K562 (cell line): Measurements from ENCODE around the gene STC2. TPM values are rescaled to one million over a fixed set of nuclear protein-coding genes. Genes with fewer than 3 reads are reported as not detected.
A peak's percentile ranks its signal among the peaks of the same experiment; 100 is the strongest.

Experiments
- CBX1 ChIP-seq: sonication (generic); IDR thresholded peaks from 2 replicates; pipeline ENCODE4 v1.6.1; 2016; ENCODE audit warnings: antibody characterized with exemption, low read depth, mild to moderate bottlenecking
- DEAF1 ChIP-seq: fragments of 450-650 bp; formaldehyde crosslinking; IDR thresholded peaks from 2 replicates; pipeline ENCODE4 v1.4.0; 2020; ENCODE audit warnings: mild to moderate bottlenecking, moderate library complexity
- EGR1 ChIP-seq: fragments of 450-650 bp; conservative IDR thresholded peaks from 2 replicates; pipeline ENCODE4 v1.6.1; 2017; ENCODE audit warnings: mild to moderate bottlenecking
- ETS2 ChIP-seq: IDR thresholded peaks from 2 replicates; pipeline ENCODE4 v1.6.1; 2016; ENCODE audit warnings: borderline replicate concordance, missing genetic modification characterization, mild to moderate bottlenecking, moderate library complexity, missing compliant biosample characterization; ENCODE audit not compliant: poor library complexity, severe bottlenecking
- ETV1 ChIP-seq: fragments of 450-650 bp; conservative IDR thresholded peaks from 2 replicates; pipeline ENCODE4 v1.6.1; 2016; ENCODE audit warnings: missing genetic modification characterization, control low read depth, low read depth, missing compliant biosample characterization
- HDAC1 ChIP-seq, 2 experiments: fragments of 450-650 bp; IDR thresholded peaks; 2 replicates each; pipeline ENCODE4 v1.6.1; 2016 to 2017; ENCODE audit warnings: inconsistent platforms in 1 of 2, mild to moderate bottlenecking in 1 of 2, moderate library complexity in 1 of 2
- KLF13 ChIP-seq: fragments of 450-650 bp; IDR thresholded peaks from 2 replicates; pipeline ENCODE4 v1.6.1; 2016; ENCODE audit warnings: missing genetic modification characterization, low read depth, mild to moderate bottlenecking, missing compliant biosample characterization, moderate library complexity, borderline replicate concordance
- MTA3 ChIP-seq: fragments of 450-650 bp; formaldehyde crosslinking; IDR thresholded peaks from 2 replicates; pipeline ENCODE4 v1.6.1; 2017; ENCODE audit warnings: mild to moderate bottlenecking, borderline replicate concordance
- PTRF ChIP-seq: fragments of 450-650 bp; IDR thresholded peaks from 2 replicates; pipeline ENCODE4 v1.6.1; 2016; ENCODE audit warnings: mild to moderate bottlenecking, missing genetic modification characterization, missing compliant biosample characterization
- RB1 ChIP-seq: fragments of 450-650 bp; IDR thresholded peaks from 2 replicates; pipeline ENCODE4 v1.6.1; 2017; ENCODE audit warnings: low read depth, mild to moderate bottlenecking
- STAG1 ChIP-seq: sonication (generic); formaldehyde crosslinking; IDR thresholded peaks from 2 replicates; pipeline ENCODE4 v1.5.0; 2020; ENCODE audit warnings: missing genetic modification reagents, borderline replicate concordance
- TFAP4 ChIP-seq: sonication (generic); formaldehyde crosslinking; IDR thresholded peaks from 2 replicates; pipeline ENCODE4 v1.8.0; 2022; ENCODE audit warnings: missing genetic modification reagents, mild to moderate bottlenecking, moderate library complexity, borderline replicate concordance
- ZNF512 ChIP-seq: IDR thresholded peaks from 2 replicates; pipeline ENCODE4 v1.6.1; 2016; ENCODE audit warnings: missing genetic modification characterization, missing compliant biosample characterization
- ZNF77 ChIP-seq: fragments of 250-450 bp; sonication (Bioruptor Pico); IDR thresholded peaks from 2 replicates; pipeline ENCODE4 v1.5.0; 2020
- polyA plus RNA-seq, 8 experiments: library from polyadenylated mRNA; depleted of rRNA in 4 of 8; stranded (reverse) in 5 of 8; unstranded in 3 of 8; fragments of >200 nt; fragmentation: Nextera tagmentation in 2 of 8; fragmentation: Illumina TruSeq in 1 of 8; extraction: Ambion mirVana in 2 of 8; extraction: Trizol in 1 of 8; gene quantifications; 2 replicates each; pipeline versions ENCODE4 v1.2.1 to v1.2.3, GENCODE V29; 2011 to 2014; ENCODE audit warnings: inconsistent platforms in 1 of 8, missing spikeins in 1 of 8
- total RNA-seq, 7 experiments: library from RNA; depleted of rRNA in 6 of 7; stranded (reverse); fragments of >200 nt in 6 of 7; fragmentation: Illumina TruSeq in 2 of 7; extraction: Trizol in 2 of 7; gene quantifications; 2 replicates each; pipeline versions ENCODE4 v1.2.1 to v1.2.3, GENCODE V29; 2011 to 2021; ENCODE audit warnings: low replicate concordance in 1 of 7
- TF ChIP-seq, protein P1 (sequence below): sonication (generic); formaldehyde crosslinking; IDR thresholded peaks from 2 replicates; pipeline ENCODE4 v1.8.1; 2023; ENCODE audit warnings: mild to moderate bottlenecking, missing genetic modification reagents

Gene STC2
- total and polyA plus RNA-seq, 9 of the 15 experiments (the other 6 are each of a cell fraction or from before 2014, with no cell fraction given), result 0.62 to 31.7 (median 7.4) TPM

DNA sequence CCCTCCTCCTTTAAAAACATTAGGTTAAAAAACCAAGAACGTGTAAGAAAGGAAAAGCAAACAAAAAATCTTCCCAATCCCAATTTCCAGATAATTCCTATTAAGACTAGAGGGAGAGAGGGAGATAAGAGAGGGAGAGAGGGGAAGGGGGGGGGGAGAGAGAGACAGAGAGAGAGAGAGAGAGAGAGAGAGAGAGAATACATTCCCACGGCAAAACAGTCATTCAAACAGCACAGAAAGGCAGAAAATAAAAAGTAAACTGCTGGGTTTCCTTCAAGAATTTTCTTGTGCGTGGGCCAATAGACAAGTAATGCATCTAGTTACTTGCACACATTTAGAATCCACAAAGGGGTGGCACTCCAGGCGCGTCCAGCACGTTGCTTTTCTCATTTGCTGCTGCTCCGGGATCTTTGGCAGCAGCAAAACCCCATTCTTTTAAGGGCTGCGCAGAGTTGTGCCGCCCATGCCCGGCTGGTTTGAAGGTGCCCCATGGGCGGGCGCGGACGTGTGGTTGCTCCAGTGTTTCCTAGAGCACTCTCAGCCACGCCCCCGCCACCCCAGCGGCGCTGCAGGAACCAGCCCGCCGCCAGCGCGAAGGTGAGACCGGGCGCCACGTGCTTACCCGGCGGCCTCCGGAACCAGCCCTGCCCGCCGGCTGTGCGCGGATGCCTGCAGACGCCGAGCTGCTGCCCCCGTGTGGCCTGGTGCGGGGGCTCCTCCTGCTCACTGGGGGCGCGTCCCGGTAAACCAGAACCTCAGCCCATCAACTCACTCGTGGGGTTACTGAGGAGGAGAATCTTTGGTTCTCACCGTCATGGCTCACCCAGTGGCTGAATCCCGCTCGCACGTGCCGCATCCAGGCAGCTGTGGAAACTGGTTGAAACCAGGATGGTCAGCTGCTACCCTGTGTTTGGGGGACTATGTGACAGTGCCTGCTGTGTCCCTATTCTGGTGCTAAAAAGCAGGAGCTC, 44.6 kb downstream of the STC2 start (continued):
- TF ChIP-seq DEAF1 (CRISPR knock-in tag), result 0 out of 2 replicates have a peak, but pooled peaks have one; percentile 5
- TF ChIP-seq TFAP4 (CRISPR knock-in tag), result peak; percentile 84
- TF ChIP-seq CBX1, result peak; percentile 86; the same call in 1 of the 2 replicates
- TF ChIP-seq EGR1, result peak; percentile 24; the same call in 1 of the 2 replicates
- peak; percentile 69 for TF ChIP-seq ETV1
- TF ChIP-seq ETS2 (tag), result no peak
- peak; percentile 23; the same call in 1 of the 2 replicates for TF ChIP-seq MTA3
- peak; percentile 65; the same call in 1 of the 2 replicates for TF ChIP-seq STAG1
- TF ChIP-seq KLF13 (tag), result peak; percentile 63; the same call in 1 of the 2 replicates
- peak; percentile 76 for TF ChIP-seq RB1
- peak; percentile 72 for TF ChIP-seq ZNF512 (tag)
- 0 out of 4 replicates have a peak, but pooled peaks of 1 of the 2 experiments have one; percentile 28 for TF ChIP-seq HDAC1 (IDR thresholded peaks at IDR 0.05)
- TF ChIP-seq, protein P1, sequence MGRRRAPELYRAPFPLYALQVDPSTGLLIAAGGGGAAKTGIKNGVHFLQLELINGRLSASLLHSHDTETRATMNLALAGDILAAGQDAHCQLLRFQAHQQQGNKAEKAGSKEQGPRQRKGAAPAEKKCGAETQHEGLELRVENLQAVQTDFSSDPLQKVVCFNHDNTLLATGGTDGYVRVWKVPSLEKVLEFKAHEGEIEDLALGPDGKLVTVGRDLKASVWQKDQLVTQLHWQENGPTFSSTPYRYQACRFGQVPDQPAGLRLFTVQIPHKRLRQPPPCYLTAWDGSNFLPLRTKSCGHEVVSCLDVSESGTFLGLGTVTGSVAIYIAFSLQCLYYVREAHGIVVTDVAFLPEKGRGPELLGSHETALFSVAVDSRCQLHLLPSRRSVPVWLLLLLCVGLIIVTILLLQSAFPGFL, result 0 out of 2 replicates have a peak, but pooled peaks have one; percentile 32
- no peak for TF ChIP-seq PTRF (tag)
- no peak for TF ChIP-seq ZNF77 (CRISPR knock-in tag)
